Common myeloid progenitor, CD34-positive (primary cell): ENCODE data around the gene LIPE.
A peak's percentile ranks its signal among the peaks of the same experiment; 100 is the strongest.

Experiments used
- CTCF ChIA-PET: fragments of 350-600 bp; sonication (Branson Sonifier 250); formaldehyde crosslinking; loops from one replicate; lab custom pipeline; 2021; ENCODE audit warnings: antibody characterized with exemption; lab: Charles Lee
- POLR2A ChIA-PET: fragments of 350-600 bp; sonication (Branson Sonifier 250); formaldehyde crosslinking; loops from one replicate; lab custom pipeline; 2021; ENCODE audit warnings: antibody characterized with exemption; lab: Charles Lee
- DNase-seq, 3 donors: peaks; one replicate each; pipeline versions ENCODE4 v3.0.0 to v3.0.0-alpha.2; 2013
- H3K27ac ChIP-seq, 2 experiments: 1 replicate in 1 of 2; 2 replicates in 1 of 2; pipeline ENCODE4 v1.7.0; 2013; ENCODE audit warnings: inconsistent platforms in 2 of 2, low read length in 2 of 2, mild to moderate bottlenecking in 2 of 2, low read depth in 1 of 2, moderate library complexity in 1 of 2; ENCODE audit not compliant: severe bottlenecking in 2 of 2, insufficient read depth in 1 of 2, poor library complexity in 1 of 2
- H3K27me3 ChIP-seq, 5 experiments: replicated peaks in 2 of 5; 1 replicate in 3 of 5; 2 replicates in 2 of 5; pipeline versions ENCODE4 v1.6.1 to v1.7.0; 2013; ENCODE audit warnings: low read length in 4 of 5, mild to moderate bottlenecking in 2 of 5, moderate library complexity in 2 of 5, inconsistent platforms in 1 of 5; ENCODE audit not compliant: insufficient read depth in 5 of 5, control insufficient read depth in 4 of 5
- H3K36me3 ChIP-seq, 4 experiments: 1 replicate in 2 of 4; 2 replicates in 2 of 4; pipeline versions ENCODE4 v1.6.1 to v1.7.0; 2013; ENCODE audit warnings: low read length in 3 of 4, control low read depth in 1 of 4, mild to moderate bottlenecking in 1 of 4; ENCODE audit not compliant: control insufficient read depth in 4 of 4, insufficient read depth in 4 of 4
- H3K4me1 ChIP-seq, 4 experiments: 1 replicate in 3 of 4; 2 replicates in 1 of 4; pipeline versions ENCODE4 v1.6.1 to v1.7.1; 2013; ENCODE audit warnings: low read length in 3 of 4, mild to moderate bottlenecking in 3 of 4, control low read depth in 1 of 4, inconsistent platforms in 1 of 4, moderate library complexity in 1 of 4; ENCODE audit not compliant: control insufficient read depth in 4 of 4, insufficient read depth in 4 of 4; ENCODE audit errors: control extremely low read depth in 1 of 4
- H3K4me3 ChIP-seq, 7 experiments: 1 replicate in 4 of 7; 2 replicates in 3 of 7; pipeline versions ENCODE4 v1.5.1 to v1.7.0; 2013; ENCODE audit warnings: mild to moderate bottlenecking in 7 of 7, low read length in 6 of 7, moderate library complexity in 6 of 7, inconsistent platforms in 2 of 7, low read depth in 2 of 7, control low read depth in 1 of 7; ENCODE audit not compliant: insufficient read depth in 4 of 7, control insufficient read depth in 1 of 7; ENCODE audit errors: extremely low read depth in 1 of 7
- H3K9me3 ChIP-seq, 5 experiments: 1 replicate in 4 of 5; 2 replicates in 1 of 5; pipeline versions ENCODE4 v1.6.1 to v1.7.1; 2013; ENCODE audit warnings: low read length in 4 of 5, mild to moderate bottlenecking in 2 of 5, inconsistent platforms in 1 of 5, low read depth in 1 of 5, moderate library complexity in 1 of 5; ENCODE audit not compliant: control insufficient read depth in 4 of 5, insufficient read depth in 2 of 5; ENCODE audit errors: control extremely low read depth in 1 of 5
- WGBS: methylation state at CpG from one replicate; pipeline ENCODE4 v1.1.5; 2013; ENCODE audit not compliant: insufficient coverage; 5-methylcytosine and 5-hydroxymethylcytosine counted together

LIPE gene

GRCh38 chr19:42368360-42368759 lies 58.8 kb downstream of the LIPE start:
- 98% methylated on average over 9 of the region's 11 CpGs for WGBS
- no peaks in the 10 kb centered on the region for H3K27me3 ChIP-seq
- CTCF ChIA-PET, result interaction anchor here (1.0 to 1.1 kb wide), 2 partner anchors 11 to 13 kb away, joined by 3 to 5 read pairs; no protein-coding TSS in a partner anchor
- H3K27ac ChIP-seq, result no peak overlapping the region
- peaks cover 0 to 6% (median 0%) of the 10 kb centered on the region in 5 experiments for H3K9me3 ChIP-seq
- no peaks in the 10 kb centered on the region for H3K4me1 ChIP-seq
- peaks cover 7 to 28% (median 21%) of the 10 kb centered on the region in 4 experiments for H3K36me3 ChIP-seq
- no peak overlapping the region for H3K4me3 ChIP-seq
- POLR2A ChIA-PET, result no interaction called here
- DNase-seq, result no peak

DNA sequence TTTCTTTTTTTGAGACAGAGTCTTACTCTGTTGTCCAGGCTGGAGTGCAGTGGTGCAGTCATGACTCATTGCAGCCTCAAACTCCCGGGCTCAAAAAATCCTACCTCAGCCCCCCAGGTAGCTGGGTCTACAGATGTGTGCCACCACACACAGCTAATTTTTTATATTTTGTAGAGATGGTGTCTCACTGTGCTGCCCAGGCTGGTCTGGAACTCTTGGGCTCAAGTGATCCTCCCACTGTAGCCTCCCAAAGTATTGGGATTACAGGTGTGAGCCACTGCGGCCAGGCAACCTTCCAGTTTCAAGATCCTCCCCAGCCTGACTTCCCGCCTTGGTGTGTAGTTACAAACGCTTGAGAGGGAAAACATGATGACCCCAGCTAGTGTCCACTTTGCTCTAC lies 59.3 kb downstream of the LIPE start:
- no peak for DNase-seq
- CTCF ChIA-PET, result interaction anchor here (1.0 to 1.1 kb wide), 2 partner anchors 11 to 13 kb away, joined by 3 to 5 read pairs; no protein-coding TSS in a partner anchor

DNA sequence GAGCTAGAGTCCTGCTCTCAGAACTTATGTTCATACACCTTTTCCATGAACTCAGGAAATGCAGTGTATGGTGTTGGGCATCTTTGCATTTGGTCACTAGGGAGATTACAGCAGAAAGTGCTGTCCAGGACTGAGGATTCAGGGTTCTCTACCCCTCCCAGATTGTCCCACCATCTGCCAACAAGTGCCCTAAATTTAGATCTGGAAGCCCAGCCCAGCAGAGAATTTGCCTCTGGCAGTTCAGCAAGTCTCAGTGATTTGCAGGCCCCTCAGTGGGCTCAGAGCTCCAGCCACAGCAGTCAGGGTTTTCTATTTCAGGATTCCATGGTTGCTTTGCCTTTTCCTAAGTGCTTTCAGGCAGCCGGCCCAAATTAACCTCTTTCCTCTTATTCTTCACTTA lies 60.5 kb downstream of the LIPE start:
- H3K27me3 ChIP-seq, result no peaks in the 10 kb centered on the region
- DNase-seq, result no peak
- H3K9me3 ChIP-seq, result peaks cover 0 to 6% (median 2%) of the 10 kb centered on the region in 5 experiments
- no peak overlapping the region for H3K4me3 ChIP-seq
- ChIA-PET CTCF (no interaction called here), POLR2A (interaction anchor here (0.6 kb wide), 1 partner anchor 11 kb away, joined by 4 read pairs; no protein-coding TSS in a partner anchor)
- H3K36me3 ChIP-seq, result peaks cover 7 to 40% (median 26%) of the 10 kb centered on the region in 4 experiments
- WGBS, result 100% methylated on average over 1 of the region's 1 CpG
- no peaks in the 10 kb centered on the region for H3K4me1 ChIP-seq
- H3K27ac ChIP-seq, result no peak overlapping the region

More for the DNA sequence above, 59.3 kb downstream of the LIPE start:
- Histone ChIP-seq H3K27me3 (no peaks in the 10 kb centered on the region), H3K4me3 (no peak overlapping the region), H3K9me3 (peaks cover 0 to 6% (median 2%) of the 10 kb centered on the region in 5 experiments), H3K27ac (no peak overlapping the region), H3K4me1 (no peaks in the 10 kb centered on the region), H3K36me3 (peaks cover 7 to 32% (median 25%) of the 10 kb centered on the region in 4 experiments)
- POLR2A ChIA-PET, result no interaction called here
- 100% methylated on average over 3 of the region's 4 CpGs for WGBS

DNA sequence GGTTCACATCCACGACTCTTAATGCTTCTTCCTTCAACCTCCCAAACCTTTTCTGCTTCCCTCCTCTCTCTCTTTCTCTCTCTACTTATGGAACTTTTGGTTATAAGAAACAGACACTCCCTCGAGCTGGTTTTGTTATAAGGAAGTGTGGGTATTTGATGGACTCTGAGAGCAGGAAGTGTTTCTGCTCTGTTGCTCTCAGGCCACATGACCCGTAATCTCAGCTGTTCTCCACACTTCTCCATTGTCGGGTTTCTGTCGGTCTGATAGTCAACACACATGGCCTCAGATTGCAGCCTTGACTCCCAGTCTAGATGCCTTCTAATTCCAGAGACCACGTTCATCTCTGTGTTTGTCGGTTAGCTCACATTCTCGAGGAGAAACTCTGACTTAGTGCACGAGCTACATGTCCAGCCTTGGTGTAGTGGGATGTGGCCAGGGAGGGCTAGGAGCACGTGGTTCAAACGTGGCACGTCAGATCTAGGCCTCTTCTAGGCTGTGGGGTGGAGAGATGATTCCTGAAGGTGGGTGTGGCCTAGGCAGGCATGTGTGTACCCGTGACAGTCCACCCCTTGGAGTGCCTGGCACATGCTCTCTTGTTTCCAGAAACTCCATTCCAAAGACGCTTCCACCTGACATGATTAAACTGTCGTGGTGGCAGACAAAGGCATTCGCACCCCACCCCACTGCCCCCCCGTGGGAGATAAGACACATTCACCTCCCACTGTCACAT lies 63.4 kb downstream of the LIPE start:
- no peak overlapping the region for H3K4me3 ChIP-seq
- no peaks in the 10 kb centered on the region for H3K27me3 ChIP-seq
- no peak overlapping the region for H3K27ac ChIP-seq
- CTCF ChIA-PET, result interaction anchor here (1.1 kb wide), 1 partner anchor 10 kb away, joined by 3 read pairs; no protein-coding TSS in a partner anchor
- peaks cover 0 to 6% (median 2%) of the 10 kb centered on the region in 5 experiments for H3K9me3 ChIP-seq
- H3K36me3 ChIP-seq, result peaks cover 7 to 36% (median 17%) of the 10 kb centered on the region in 4 experiments
- 93% methylated on average over 12 of the region's 17 CpGs for WGBS
- peak in 1 of 3 donors; percentile 19 for DNase-seq
- POLR2A ChIA-PET, result no interaction called here
- no peaks in the 10 kb centered on the region for H3K4me1 ChIP-seq

- ChIA-PET CTCF (interaction anchor here (1.1 kb wide), 1 partner anchor 9 kb away, joined by 3 read pairs; no protein-coding TSS in a partner anchor), POLR2A (interaction anchor here (0.5 kb wide), 1 partner anchor 1114 kb away, joined by 3 read pairs; no protein-coding TSS in a partner anchor)
- H3K4me3 ChIP-seq, result no peak overlapping the region
- no peak overlapping the region for H3K27ac ChIP-seq
- DNase-seq, result no peak
- H3K36me3 ChIP-seq, result peaks cover 7 to 42% (median 22%) of the 10 kb centered on the region in 4 experiments
- WGBS, result 97% methylated on average over 10 of the region's 13 CpGs
- H3K27me3 ChIP-seq, result no peaks in the 10 kb centered on the region
- H3K4me1 ChIP-seq, result no peaks in the 10 kb centered on the region
- peaks cover 0 to 6% (median 2%) of the 10 kb centered on the region in 5 experiments for H3K9me3 ChIP-seq
Measured at GRCh38 chr19:42362891-42363440, 64.2 kb downstream of the LIPE start.

- CTCF ChIA-PET, result no interaction called here
- Histone ChIP-seq H3K27me3 (no peaks in the 10 kb centered on the region), H3K27ac (no peak overlapping the region), H3K9me3 (peaks cover 0 to 6% (median 2%) of the 10 kb centered on the region in 5 experiments), H3K4me1 (no peaks in the 10 kb centered on the region), H3K36me3 (peaks cover 7 to 43% (median 25%) of the 10 kb centered on the region in 4 experiments), H3K4me3 (no peak overlapping the region)
- POLR2A ChIA-PET, result no interaction called here
- DNase-seq, result no peak
- WGBS, result 97% methylated on average over 9 of the region's 14 CpGs
Measured at GRCh38 chr19:42362342-42362741, 64.8 kb downstream of the LIPE start.
